ENCODE results near the gene RABGEF1.

- TF ChIP-seq RARB (CRISPR knock-in tag; IDR thresholded peaks at IDR 0.05) (no peak), ZFP30 (CRISPR knock-in tag; IDR thresholded peaks at IDR 0.05) (no peak), ISL1 (CRISPR knock-in tag; IDR thresholded peaks at IDR 0.05) (no peak), ESRRG (CRISPR knock-in tag; IDR thresholded peaks at IDR 0.05) (no peak)
These were observed 32.7 kb upstream of the RABGEF1 start for GRCh38 chr7:66707825-66708224.
